Stimulated activated CD4-positive, alpha-beta T cell treated with anti-CD3 and anti-CD28 coated beads, Interleukin-2, amount 100 ng/mL, for 4 hours (primary cell): Measurements from ENCODE around the gene SLC37A1.

Source experiments
- DNase-seq: peaks from one replicate; pipeline ENCODE4 v3.0.0-alpha.2; 2020; ENCODE audit warnings: low read depth

The SLC37A1 gene

GRCh38 chr21:42545317-42545716 is 31.7 kb downstream of the SLC37A1 start:
- DNase-seq: no peak

DNA sequence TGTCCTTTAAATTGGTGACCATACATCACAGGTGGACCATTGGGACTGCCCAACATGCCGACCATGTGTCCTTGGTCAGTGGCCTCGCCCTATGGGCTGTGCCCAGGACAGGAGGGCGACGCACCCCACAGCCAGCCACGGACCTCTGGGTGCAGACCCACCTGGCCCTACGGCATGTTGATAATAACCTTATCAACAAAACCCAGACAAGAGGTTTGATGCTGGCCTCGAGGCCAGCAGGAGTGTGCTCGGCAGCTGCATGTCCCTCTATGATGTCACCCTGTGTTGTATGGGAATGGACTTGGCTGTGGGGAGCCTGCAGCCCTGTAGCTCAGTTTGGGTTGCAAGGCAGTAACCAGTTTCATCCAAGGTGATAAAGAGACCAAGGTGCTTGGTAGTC is 32.1 kb downstream of the SLC37A1 start:
- DNase-seq: no peak

- no peak for DNase-seq
Measured at GRCh38 chr21:42546433-42546832, 32.8 kb downstream of the SLC37A1 start.

DNA sequence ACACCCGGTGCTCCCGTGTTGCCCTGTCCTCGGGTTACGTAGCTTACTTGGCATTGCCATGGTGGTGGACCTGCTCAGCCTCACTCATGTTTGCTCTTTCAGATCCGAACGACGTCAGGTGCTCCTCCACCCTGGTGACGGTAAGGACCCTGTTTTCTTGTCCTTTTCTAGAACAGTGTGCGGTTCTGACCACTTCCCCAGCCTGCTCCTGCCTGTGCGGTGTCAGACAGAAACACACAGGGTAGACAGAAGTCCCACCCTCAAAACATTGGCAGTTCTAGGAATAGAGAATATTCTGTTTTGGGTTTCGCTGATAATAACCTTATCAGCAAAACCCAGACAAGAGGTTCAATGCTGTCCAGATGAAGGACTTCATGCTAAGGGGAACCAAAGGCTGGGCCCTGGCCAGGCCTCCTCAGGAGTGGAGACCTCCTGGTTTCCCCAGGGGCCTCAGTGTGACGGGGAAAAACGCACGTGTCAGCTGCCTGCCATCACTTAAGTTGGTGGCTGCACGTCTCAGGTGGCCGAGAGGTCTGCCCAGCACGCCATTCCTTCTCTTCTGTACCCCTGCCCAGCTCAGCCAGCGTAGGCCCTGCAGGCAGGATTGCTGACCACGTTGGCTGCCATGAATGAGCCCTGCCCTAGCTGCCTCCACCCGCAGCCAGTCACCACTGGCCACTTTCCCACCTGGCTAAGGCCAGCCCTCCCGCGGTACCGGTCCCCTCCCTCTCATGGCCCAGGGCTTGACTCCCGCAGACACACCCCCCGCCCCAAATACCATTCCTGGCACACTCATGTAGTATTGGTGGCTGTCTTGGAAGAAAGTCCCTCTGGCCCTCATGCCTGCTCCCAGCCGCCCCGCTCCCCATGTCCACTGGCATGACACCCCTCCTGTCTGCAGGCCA is 33.6 kb downstream of the SLC37A1 start:
- DNase-seq: no peak

GRCh38 chr21:42547906-42548365 is 34.3 kb downstream of the SLC37A1 start:
- DNase-seq: no peak

DNA sequence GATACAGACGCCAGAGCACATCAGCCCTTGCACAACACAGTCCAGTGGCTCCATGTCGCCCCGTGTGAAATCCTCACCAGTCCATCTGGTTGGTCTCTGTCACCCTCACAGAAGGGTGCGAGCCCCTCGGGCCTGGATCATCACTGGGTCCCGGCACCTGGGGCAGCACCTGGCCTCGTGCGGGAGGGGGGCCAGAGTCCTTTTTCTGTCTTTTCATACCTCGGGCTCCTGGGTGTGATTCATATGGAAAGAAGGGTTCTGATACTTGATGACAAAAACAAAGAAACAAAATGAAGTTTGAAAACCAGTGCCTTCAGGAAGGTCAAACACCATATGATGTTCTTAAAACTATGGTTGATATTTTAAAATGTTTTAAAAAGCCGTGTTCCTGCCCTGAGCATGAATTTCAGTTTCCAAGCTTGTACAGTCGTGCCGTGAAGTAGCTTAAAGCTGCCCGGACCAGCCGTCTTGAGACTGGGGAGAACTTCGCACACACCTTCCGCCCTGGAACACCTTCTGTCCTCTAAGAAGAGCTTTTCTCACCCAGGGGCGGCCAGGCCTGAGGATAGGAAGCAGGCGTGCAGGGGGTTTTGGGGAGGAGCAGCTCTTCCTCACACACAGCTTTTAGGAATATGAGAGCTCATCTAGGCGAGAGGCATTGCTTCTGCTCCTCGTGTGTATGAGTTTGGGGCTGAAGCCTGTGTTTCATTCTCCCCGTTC is 35.2 kb downstream of the SLC37A1 start:
- DNase-seq: no peak

GRCh38 chr21:42550817-42551216 is 37.2 kb downstream of the SLC37A1 start:
- no peak for DNase-seq

DNA sequence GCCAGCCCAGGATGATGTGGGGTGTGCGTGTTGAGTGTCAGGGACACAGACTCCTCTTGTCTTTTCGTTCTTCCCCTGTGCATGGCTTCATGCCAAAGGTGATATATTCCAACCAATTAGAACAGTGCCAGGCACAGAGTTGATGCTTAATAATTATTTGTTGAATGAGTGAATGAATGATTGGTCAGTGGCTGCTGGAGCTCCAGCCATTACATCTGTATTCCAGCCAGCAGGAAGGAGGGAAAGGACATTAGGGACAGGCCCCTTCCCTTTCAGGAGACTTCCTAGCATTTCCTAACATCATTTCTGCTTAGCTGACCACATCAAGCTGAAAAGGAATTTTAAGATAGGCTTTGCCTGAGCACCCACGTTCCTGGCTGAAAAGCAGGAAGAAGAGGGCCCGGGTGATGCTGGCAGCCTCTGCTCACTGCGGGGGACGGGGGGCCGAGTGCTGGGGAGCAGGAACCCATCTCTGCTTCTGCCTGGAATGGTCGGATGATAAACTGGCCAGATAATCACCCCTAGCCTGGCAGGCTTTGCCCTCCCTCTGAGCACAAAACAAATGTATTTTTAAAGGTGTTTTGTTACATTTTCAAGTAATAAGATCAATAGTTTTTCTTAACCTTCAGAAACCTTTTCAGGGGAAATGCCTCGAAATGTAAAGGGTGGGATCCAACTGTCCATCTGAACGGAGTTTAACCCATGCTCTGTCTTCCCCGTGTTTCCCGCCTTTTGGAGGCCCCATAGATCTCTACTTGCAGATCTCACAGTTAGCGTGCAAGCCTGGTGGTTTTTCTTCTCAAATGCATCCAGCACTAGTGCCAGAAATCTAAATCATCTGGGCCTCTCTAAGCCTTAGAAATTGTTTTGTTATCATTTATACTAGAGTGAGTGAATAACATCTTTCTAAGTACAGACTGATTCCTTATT is 39.0 kb downstream of the SLC37A1 start:
- no peak for DNase-seq

GRCh38 chr21:42553435-42553834 is 39.8 kb downstream of the SLC37A1 start:
- no peak for DNase-seq

GRCh38 chr21:42554251-42554961 is 40.8 kb downstream of the SLC37A1 start:
- no peak for DNase-seq

DNA sequence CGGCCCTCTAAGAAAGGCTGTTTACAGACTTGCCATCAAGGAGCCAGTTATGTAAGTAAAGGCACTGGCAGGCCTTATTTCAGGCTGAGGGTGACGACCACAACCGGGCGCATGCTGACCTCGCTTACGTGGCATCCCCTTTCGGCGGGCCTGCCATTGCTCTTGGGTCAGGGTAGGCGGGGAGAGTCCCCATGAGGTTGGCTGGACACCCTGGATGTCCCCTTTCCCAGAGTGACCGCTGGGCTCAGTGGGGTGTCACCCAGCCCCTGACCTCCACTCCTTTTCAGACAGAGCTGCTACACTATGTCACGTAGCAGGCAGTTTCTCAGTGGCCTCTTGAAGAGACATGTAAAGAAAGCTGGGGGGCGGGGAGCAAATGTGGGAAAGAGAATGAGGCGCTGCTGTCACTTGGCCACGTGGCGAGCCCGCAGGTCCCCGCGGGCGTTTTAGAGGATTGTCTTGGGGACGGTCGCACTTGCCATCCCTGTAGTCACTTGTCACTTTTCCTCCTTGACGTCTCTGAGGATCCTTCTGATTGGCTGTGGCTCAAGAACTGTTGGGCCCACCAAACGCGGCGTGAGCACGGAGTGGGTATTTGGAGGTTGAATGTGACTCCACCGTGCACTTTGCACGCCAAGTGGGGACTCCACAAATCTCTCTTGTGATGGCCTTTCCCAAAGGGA is 42.2 kb downstream of the SLC37A1 start:
- no peak for DNase-seq

DNA sequence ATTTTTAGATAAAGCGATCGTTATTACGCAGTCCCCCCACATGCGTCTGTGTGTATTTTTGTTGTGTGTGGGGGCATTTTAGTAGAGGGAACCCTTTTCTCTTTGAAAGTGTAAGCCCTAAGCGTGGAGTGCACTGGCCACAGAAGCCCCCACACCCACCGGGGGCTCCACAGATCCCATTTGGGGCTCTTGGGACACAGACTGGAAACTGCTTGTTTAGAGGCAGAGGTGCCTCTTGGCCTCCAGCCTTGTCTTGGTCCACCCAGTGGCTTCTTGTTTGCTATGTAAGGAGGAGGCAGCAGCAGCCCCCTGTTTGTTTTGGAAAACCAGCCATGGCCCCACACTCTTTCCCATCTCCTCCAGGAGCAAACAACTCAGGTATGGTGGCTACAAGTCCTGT is 42.8 kb downstream of the SLC37A1 start:
- no peak for DNase-seq

DNA sequence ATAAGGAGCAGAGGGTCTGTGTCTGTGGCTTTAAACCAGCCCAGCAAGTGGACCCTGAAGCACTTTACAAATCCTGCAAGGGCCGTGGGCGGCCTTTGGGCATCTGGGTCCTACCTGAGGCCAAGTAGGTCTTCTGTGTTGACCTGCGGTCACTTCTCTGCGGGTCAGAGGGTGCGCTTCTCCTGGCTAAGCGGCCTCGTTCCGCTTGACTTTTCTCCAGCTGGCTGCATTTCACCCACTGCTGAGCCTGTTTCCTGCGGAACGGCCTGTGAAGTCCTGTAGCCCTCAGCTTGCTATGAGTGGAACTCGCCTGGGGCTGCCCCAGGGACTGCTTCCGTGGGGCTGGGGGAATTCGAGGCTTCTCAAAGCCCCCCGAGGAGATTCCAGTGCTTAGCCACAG is 43.3 kb downstream of the SLC37A1 start:
- no peak for DNase-seq

DNA sequence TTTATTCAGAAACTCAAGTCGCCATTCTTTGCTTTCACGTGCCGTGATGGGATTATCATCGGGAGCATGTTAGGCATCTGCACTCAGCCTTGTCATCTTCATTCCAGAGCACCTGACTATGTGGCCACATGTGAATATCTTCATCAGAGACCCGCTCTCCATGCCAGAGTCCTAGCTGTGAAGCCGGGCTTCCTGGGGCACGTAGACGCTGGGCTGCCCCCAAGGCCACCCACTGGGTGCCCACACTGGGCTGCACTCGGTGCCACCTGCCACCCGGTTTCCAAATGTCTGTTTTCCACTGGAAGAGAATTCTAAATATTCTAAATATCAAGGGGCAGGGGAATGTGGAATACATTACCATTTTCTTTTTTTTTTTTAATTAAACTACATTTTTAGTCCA is 43.8 kb downstream of the SLC37A1 start:
- DNase-seq: no peak

- DNase-seq: no peak
Measured at GRCh38 chr21:42558368-42558767, 44.7 kb downstream of the SLC37A1 start.

DNA sequence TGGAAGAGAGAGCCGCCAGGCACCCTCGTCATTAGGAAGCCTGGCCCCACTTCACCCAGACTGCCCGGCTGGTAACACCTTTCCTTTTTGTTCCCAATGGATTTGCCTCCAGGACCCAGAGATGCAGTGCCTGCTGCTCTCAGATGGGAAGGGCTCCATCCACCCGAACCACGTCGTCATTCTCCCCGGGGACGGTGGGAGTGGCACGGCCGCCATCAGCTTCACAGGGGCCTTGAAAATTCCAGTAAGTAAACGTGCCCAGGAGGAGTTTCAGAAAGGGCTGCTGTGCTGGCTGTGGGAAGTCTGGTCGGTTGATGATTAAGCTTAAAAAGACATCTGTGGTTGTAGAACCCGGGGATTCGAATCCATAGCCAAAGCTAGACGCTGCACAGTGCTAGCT is 45.2 kb downstream of the SLC37A1 start:
- no peak for DNase-seq

DNA sequence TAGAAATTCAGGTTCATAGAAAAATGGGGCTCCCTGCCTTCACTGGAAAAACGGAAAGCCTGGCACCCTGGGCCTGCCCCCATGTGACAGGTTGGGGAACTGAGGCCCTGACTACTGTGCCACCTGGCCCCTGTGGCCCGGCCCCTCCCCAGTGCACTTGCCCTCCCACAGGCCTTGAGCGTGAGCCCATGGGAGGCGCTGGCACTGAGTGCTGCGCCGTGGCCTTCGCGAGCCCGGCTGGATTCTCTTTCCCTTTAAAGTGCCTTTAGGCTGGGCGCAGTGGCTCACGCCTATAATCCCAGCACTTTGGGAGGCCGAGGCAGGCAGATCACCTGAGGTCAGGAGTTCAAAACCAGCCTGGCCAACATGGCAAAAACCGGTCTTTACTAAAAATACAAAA is 45.7 kb downstream of the SLC37A1 start:
- DNase-seq: no peak

- DNase-seq: no peak
Measured at GRCh38 chr21:42560517-42561179, 47.0 kb downstream of the SLC37A1 start.

- no peak for DNase-seq
Measured at GRCh38 chr21:42561762-42562650, 48.4 kb downstream of the SLC37A1 start.
